Lower leg skin (tissue), 3 donors: ENCODE results near the gene DHRSX.

ENCODE experiments used
- CTCF ChIP-seq, 3 donors: fragments of 450-650 bp; IDR thresholded peaks; one replicate each; pipeline ENCODE4 v1.5.1; 2016; ENCODE audit warnings: antibody characterized with exemption in 3 of 3, mild to moderate bottlenecking in 3 of 3, moderate library complexity in 2 of 3
- POLR2A ChIP-seq, 2 donors: fragments of 450-650 bp; IDR thresholded peaks; one replicate each; pipeline ENCODE4 v1.6.1; 2016 to 2017; ENCODE audit warnings: antibody characterized with exemption in 2 of 2, mild to moderate bottlenecking in 1 of 2, moderate library complexity in 1 of 2

GRCh38 chrX:2508648-2509335, 8.0 kb upstream of the DHRSX start:
- no peak for TF ChIP-seq POLR2A (IDR thresholded peaks at IDR 0.05)
- TF ChIP-seq CTCF (IDR thresholded peaks at IDR 0.05), result no peak
